C1 segment of cervical spinal cord (tissue), 14 donors: Measurements from ENCODE around the gene AGL.
"Not testable (repeated sequence)": the region's sequence is repeated elsewhere in the genome, so short reads cannot be mapped to it uniquely, and the experiment has no call there.

Source experiments
- DNase-seq, 14 donors: peaks; one replicate each; lab custom pipeline; 2025; lab: John Stamatoyannopoulos, UW

AGL gene

DNA sequence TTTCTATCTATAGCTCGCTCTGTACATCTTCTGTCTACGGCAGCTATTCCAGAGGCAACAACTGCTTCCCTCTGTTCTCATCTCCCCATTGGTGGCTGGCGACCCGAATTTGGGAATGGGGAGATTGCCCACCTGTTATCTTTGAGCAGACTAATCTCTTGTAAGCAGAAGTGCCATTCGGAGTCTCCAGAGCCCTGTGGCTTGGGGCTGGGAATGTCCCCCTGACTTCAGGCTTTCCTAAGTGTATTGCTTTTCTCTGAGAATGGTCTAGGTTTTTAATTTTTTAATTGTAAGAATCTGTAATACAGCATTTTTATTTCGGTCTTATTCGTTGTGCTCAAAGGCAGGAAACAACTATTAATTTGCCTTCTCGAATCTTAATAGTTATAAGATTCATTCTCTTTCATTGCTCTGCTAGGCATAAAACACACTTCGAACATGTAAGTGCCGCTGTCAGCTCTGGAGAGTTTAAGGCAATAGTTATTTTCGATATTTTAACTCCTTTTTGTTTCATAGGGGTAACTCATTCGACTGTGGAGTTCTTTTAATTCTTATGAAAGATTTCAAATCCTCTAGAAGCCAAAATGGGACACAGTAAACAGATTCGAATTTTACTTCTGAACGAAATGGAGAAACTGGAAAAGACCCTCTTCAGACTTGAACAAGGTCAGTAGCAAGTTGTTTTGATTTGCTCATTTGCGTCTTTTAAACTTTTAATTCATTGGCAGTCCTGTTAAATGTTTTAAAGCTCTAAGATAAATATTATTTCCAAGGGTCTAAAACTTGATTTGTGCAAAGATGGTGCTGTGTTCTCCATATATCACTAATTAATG is 514 bp downstream of the AGL start:
- DNase-seq = peak in 5 of 14 donors; percentile 68 to 79 (median 71)

DNA sequence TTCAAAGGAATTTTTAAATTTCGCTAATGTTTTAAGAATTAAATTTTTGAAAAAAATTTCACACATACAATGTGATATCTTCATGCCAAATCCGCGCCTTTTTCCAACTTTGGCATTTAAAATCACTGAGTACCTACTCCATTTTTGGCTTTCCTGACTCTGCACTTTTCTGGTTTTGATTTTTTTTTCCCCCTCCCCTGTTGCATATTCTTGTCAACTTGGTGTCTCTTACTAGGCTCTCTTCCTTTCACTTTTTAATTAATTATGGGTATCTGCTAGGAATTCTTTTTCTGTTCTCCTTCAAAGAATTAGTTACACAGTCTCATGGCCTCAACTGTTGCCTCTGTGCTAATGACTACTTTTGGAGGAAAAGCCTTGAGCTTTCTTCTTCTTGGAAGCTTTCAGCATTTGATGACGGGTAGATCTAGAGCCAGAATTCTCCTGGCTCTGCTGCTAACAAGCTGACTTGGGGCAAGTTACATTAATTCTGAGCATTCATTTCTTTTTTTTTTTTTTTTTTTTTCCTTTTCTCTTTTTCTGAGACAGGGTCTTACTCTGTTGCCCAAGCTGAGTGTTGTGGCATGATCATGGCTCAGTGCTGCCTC is 1.8 kb downstream of the AGL start:
- DNase-seq = no peak

GRCh38 chr1:99852648-99853047 is 2.5 kb downstream of the AGL start:
- no peak for DNase-seq

DNA sequence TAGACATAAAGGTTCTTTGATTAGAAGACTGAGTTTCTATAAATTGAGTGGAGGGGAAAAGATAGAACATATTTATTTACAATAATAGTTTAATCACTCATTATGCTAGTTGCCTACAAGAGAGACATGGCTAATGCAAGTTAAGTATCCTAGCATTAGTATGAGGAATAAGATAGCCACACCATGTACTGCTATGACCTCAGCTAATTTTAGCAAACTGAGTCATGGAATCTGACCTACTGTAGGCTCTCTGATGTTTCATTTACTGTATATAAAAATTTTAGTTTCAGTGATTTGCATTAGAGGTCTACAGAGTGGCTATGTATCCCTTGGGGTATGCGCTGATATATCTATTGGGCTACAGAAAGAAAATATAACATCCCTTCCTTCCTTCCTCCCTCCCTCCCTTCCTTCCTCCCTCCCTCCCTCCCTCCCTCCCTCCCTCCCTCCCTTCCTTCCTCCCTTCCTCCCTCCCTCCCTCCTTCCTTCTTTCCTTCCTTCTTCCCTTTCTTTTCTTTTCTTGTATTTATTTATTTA is 5.8 kb downstream of the AGL start:
- DNase-seq = no peak

DNA sequence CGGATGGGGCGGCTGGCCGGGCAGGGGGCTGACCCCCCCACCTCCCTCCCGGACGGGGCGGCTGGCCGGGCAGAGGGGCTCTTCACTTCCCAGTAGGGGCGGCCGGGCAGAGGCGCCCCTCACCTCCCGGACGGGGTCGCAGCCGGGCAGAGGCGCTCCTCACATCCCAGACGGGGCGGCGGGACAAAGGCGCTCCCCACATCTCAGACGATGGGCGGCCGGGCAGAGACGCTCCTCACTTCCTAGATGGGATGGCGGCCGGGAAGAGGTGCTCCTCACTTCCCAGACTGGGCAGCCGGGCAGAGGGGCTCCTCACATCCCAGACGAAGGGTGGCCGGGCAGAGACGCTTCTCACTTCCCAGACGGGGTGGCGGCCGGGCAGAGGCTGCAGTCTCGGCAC is 6.9 kb downstream of the AGL start:
- not testable (repeated sequence) for DNase-seq

- DNase-seq = no peak
Measured at GRCh38 chr1:99858286-99858685, 8.1 kb downstream of the AGL start.

DNA sequence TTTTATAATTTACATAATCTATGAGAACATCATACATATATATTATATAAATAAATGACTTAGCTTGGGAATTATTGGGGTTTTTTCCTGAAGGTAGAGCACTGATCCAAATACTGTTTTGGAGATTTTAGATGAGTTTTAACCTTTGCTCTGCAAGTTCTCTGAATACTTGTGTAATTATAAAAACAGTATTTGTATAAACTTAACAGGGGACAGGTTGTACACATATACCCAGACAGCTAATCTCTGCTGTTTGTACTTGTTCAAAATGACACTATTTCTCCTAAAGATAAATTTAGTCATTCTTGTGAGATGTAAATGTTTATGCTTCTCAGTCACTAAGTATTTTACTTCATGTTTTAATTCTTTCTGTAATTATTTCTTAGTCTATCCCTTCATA is 8.7 kb downstream of the AGL start:
- no peak for DNase-seq

DNA sequence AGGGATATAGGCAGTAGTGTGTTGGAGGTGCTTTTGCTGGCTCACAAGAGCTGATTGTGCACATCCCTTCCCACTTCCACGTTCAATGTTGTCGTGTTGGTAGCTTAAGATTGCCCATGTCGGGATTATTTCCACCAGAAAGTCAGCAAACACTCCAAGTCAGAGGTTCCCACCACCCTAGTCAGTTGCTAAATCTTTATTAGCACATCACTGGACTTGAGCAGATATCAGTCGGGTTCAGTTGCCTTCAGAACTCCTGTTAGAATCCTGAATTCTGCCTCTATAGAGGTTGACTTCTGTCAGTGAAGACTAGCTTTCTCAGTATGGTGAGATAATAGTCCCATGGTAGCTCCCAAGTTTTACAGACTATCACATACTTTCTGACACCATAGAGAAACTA is 10.5 kb downstream of the AGL start:
- DNase-seq = no peak

- DNase-seq = no peak
Measured at GRCh38 chr1:99867682-99868081, 17.5 kb downstream of the AGL start.

DNA sequence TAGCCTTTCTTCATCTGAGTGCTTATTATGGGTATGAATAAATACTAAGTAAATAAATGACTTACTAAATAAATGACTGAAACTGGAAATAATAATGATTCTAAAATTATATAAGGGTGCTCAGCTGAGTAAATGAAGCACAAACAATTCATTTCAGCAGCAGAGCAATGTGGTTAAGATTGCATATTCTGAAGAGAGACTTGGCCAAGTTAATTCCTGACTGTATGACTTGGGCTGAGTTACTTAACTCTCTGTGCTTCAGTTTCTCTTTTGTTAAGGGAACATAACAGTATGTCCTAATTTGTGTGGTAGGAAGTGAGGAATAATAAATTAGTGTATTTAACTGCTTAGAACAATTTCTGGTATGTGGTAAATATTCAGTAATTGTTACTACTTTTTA is 19.1 kb downstream of the AGL start:
- no peak for DNase-seq

GRCh38 chr1:99869723-99870122 is 19.6 kb downstream of the AGL start:
- no peak for DNase-seq

DNA sequence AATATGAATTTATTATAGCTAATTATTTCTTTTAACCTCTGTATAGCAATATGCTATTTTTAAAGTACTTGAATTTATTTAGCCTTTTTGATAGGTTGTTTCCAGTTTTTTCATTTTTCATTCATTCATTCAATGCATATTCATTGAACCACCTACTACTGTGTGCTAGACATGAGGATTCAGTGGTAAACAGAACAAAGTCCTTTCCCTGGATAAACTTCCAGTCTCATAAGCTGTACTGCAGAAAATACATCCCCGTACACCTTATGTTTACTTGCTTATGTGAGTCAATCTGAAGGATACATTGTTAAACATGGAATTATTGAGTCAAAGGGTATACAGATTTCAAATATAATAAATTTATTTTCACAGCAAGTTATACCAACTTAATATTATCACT is 21.9 kb downstream of the AGL start:
- DNase-seq = no peak

GRCh38 chr1:99877568-99877967 is 27.4 kb downstream of the AGL start:
- no peak for DNase-seq

- DNase-seq = no peak
Measured at GRCh38 chr1:99886179-99886578, 36.0 kb downstream of the AGL start.

DNA sequence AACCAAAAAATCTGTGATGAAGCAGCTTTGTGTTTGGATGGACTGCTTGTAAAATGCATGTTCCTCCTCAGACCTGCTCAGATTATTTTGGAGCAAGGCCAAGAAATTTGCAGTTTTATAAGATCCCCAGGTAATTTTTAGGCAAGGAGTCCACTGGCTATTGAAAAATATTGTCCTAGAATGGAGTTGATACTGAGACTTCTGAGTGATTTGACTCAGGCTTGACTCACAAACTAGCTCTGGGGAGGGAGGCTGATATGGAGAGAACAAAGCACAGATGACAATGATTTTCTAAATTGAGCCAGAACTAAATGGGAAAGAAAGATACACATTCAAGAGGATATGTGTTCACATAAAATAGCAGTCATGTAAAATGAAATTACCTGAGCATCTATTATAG is 36.7 kb downstream of the AGL start:
- DNase-seq = no peak

GRCh38 chr1:99887890-99888289 is 37.7 kb downstream of the AGL start:
- DNase-seq = no peak

DNA sequence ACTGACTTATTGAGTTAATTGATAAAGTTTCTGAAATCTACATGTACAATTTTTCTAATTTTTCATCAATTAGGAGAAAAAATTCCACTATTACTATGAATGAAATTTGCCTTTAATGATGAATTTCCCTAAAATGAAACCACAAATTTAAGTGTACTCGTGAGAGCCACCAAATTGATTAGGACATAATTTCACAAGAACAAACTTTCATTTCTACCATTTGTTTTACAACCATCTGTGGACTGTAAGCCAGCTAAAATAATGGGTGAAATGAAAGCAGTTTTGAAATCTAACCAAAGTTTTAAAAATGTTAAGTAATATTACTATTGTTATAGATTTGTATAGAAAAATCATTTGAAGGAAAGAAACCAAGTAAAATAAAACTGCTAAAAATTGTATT is 41.8 kb downstream of the AGL start:
- no peak for DNase-seq

- not testable (repeated sequence) for DNase-seq
Measured at GRCh38 chr1:99903278-99903677, 53.1 kb downstream of the AGL start.

DNA sequence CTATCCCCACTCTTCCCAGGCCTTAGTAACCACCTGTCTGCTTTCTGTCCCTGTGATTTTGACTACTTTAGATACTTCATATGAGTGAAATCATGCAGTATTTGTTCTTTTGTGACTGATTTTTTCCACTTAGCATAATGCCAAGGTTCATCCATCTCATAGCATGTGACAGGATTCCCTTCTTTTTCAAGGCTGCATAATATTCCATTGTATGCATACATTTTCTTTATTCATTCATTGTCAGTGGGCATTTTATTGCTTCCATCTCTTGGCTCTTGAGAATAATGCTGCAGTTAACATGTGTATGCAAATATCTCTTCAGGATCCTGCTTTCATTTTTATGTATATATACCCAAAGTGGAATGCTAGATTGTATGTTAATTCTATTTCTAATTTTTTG is 56.4 kb downstream of the AGL start:
- no peak for DNase-seq

GRCh38 chr1:99917214-99917613 is 67.1 kb downstream of the AGL start:
- DNase-seq = no peak

DNA sequence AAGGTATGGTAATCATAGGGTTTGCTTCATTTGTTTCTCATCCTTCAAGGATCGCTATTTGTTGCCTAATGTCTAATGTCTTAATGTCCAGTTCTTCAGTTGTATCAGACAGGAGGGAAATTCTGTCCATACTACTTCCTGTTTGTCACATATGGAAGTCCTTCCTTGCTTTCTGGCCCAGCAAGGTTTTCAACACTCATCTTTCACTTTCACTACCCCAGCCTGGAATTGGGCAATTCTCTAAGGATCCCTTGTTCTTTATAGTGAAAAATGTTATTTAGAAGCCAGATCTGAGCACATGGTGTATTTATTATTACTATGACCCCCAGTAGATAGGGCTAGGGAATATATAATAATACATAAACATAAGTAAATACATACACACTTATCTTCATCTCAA is 69.1 kb downstream of the AGL start:
- no peak for DNase-seq

GRCh38 chr1:99934801-99935200 is 84.6 kb downstream of the AGL start:
- no peak for DNase-seq

GRCh38 chr1:99935534-99935933 is 85.4 kb downstream of the AGL start:
- DNase-seq = no peak
